CD14-positive monocyte (primary cell): ENCODE data around the gene TRPM2. TPM values are rescaled to one million over a fixed set of nuclear protein-coding genes. Genes with fewer than 3 reads are reported as not detected.
A peak's percentile ranks its signal among the peaks of the same experiment; 100 is the strongest.
"Not testable (repeated sequence)": the region's sequence is repeated elsewhere in the genome, so short reads cannot be mapped to it uniquely, and the experiment has no call there.

Source experiments
- DNase-seq, 3 donors: peaks; one replicate each; pipeline ENCODE4 v3.0.0-alpha.2; 2011 to 2022
- H2AFZ ChIP-seq: 2 replicates; pipeline ENCODE4 v1.6.0; 2012; ENCODE audit warnings: mild to moderate bottlenecking, low read depth, low read length, inconsistent platforms; ENCODE audit not compliant: insufficient read depth, poor library complexity, severe bottlenecking
- H3K27ac ChIP-seq, 2 donors: 1 replicate in 1 of 2; 2 replicates in 1 of 2; pipeline ENCODE4 v1.5.1; 2012 to 2013; ENCODE audit warnings: low read length in 2 of 2, control low read depth in 1 of 2, inconsistent platforms in 1 of 2, low read depth in 1 of 2, mild to moderate bottlenecking in 1 of 2
- H3K27me3 ChIP-seq, 2 donors: one replicate each; pipeline versions ENCODE4 v1.6.0 to v1.6.1; 2011 to 2013; ENCODE audit warnings: low read length in 2 of 2; ENCODE audit not compliant: control insufficient read depth in 2 of 2, insufficient read depth in 2 of 2
- H3K36me3 ChIP-seq, 2 donors: replicated peaks in 1 of 2; 1 replicate in 1 of 2; 2 replicates in 1 of 2; pipeline versions ENCODE4 v1.5.1 to v1.6.1; 2012 to 2013; ENCODE audit warnings: low read length in 2 of 2, control low read depth in 1 of 2, inconsistent platforms in 1 of 2, mild to moderate bottlenecking in 1 of 2; ENCODE audit not compliant: insufficient read depth in 2 of 2, control insufficient read depth in 1 of 2
- H3K4me1 ChIP-seq, 2 donors: 1 replicate in 1 of 2; 2 replicates in 1 of 2; pipeline versions ENCODE4 v1.5.1 to v1.6.1; 2012 to 2013; ENCODE audit warnings: low read length in 2 of 2, control low read depth in 1 of 2, inconsistent platforms in 1 of 2, mild to moderate bottlenecking in 1 of 2, moderate library complexity in 1 of 2; ENCODE audit not compliant: insufficient read depth in 2 of 2, control insufficient read depth in 1 of 2
- H3K4me2 ChIP-seq: replicated peaks from 2 replicates; pipeline ENCODE3; 2012; ENCODE audit warnings: low read length, moderate library complexity, mild to moderate bottlenecking; ENCODE audit not compliant: poor library complexity, severe bottlenecking; ENCODE audit errors: extremely low read depth
- H3K4me3 ChIP-seq, 3 experiments: fragments of 200-600 bp in 1 of 3; sonication (generic) in 1 of 3; replicated peaks in 1 of 3; 1 replicate in 2 of 3; 2 replicates in 1 of 3; pipeline ENCODE4 v1.5.1; 2011 to 2013; ENCODE audit warnings: low read length in 3 of 3, mild to moderate bottlenecking in 3 of 3, control low read depth in 2 of 3, low read depth in 2 of 3, inconsistent platforms in 1 of 3, moderate library complexity in 1 of 3
- H3K79me2 ChIP-seq: 2 replicates; pipeline ENCODE4 v1.6.0; 2012; ENCODE audit warnings: mild to moderate bottlenecking, control low read depth, inconsistent platforms, low read length, moderate library complexity; ENCODE audit not compliant: insufficient read depth
- H3K9ac ChIP-seq: 2 replicates; pipeline ENCODE4 v1.6.0; 2017; ENCODE audit warnings: low read length, mild to moderate bottlenecking; ENCODE audit not compliant: insufficient read depth, poor library complexity, severe bottlenecking
- H3K9me3 ChIP-seq, 2 donors: replicated peaks in 1 of 2; 1 replicate in 1 of 2; 2 replicates in 1 of 2; pipeline versions ENCODE4 v1.5.1 to v1.6.1; 2012 to 2013; ENCODE audit warnings: low read length in 2 of 2, control low read depth in 1 of 2; ENCODE audit not compliant: control insufficient read depth in 1 of 2, insufficient read depth in 1 of 2
- H4K20me1 ChIP-seq: 2 replicates; pipeline ENCODE4 v1.6.0; 2012; ENCODE audit warnings: mild to moderate bottlenecking, low read length, control low read depth, moderate library complexity; ENCODE audit not compliant: insufficient read depth
- H3K27ac Mint-ChIP-seq, 7 donors: one replicate each; pipeline ENCODE4 v1.8.0; 2020; ENCODE audit warnings: mild to moderate bottlenecking in 7 of 7, mixed read lengths in 7 of 7, moderate library complexity in 6 of 7, inconsistent platforms in 2 of 7
- H3K27me3 Mint-ChIP-seq, 3 donors: one replicate each; pipeline ENCODE4 v1.8.0; 2021 to 2022; ENCODE audit warnings: low read depth in 3 of 3, mild to moderate bottlenecking in 3 of 3, mixed read lengths in 3 of 3, moderate library complexity in 3 of 3, inconsistent platforms in 1 of 3
- H3K36me3 Mint-ChIP-seq, 2 donors: one replicate each; pipeline ENCODE4 v1.8.0; 2020; ENCODE audit warnings: mixed read lengths in 2 of 2, inconsistent platforms in 1 of 2, mild to moderate bottlenecking in 1 of 2
- H3K4me1 Mint-ChIP-seq: one replicate; pipeline ENCODE4 v1.8.0; 2020; ENCODE audit warnings: mild to moderate bottlenecking, mixed read lengths
- H3K4me3 Mint-ChIP-seq, 2 donors: one replicate each; pipeline ENCODE4 v1.8.0; 2020; ENCODE audit warnings: mild to moderate bottlenecking in 2 of 2, mixed read lengths in 2 of 2, moderate library complexity in 1 of 2
- H3K9me3 Mint-ChIP-seq, 7 donors: one replicate each; pipeline ENCODE4 v1.8.0; 2020 to 2022; ENCODE audit warnings: mixed read lengths in 7 of 7, mild to moderate bottlenecking in 6 of 7, moderate library complexity in 6 of 7, inconsistent platforms in 2 of 7
- WGBS: methylation state at CpG from one replicate; pipeline ENCODE4 v1.1.5; 2013; ENCODE audit warnings: missing lambda C conversion rate; ENCODE audit not compliant: insufficient coverage; 5-methylcytosine and 5-hydroxymethylcytosine counted together
- intact Hi-C, 2 donors: fragments of 100-400 bp; cut with micrococcal nuclease; formaldehyde crosslinking; loops; one replicate each; pipeline versions ENCODE4 v1.15.0 to v1.15.1; 2023
- polyA plus RNA-seq, 3 donors: library from polyadenylated mRNA; depleted of rRNA in 1 of 3; unstranded in 2 of 3; stranded (reverse) in 1 of 3; fragments of 300-500 nt in 2 of 3; fragments of >200 nt in 1 of 3; fragmentation: Illumina TruSeq in 2 of 3; gene quantifications; 1 replicate in 2 of 3; 2 replicates in 1 of 3; pipeline ENCODE4 v1.2.3, GENCODE V29; 2012 to 2021
- TF ChIP-seq, protein P1 (sequence below): fragments of 200-600 bp; IDR thresholded peaks from one replicate; pipeline ENCODE4 v1.8.0; 2022; ENCODE audit warnings: antibody characterized with exemption, mild to moderate bottlenecking

Gene TRPM2
- polyA plus RNA-seq, 3 donors, result 7.6 to 21.6 (median 12.2) TPM

DNA sequence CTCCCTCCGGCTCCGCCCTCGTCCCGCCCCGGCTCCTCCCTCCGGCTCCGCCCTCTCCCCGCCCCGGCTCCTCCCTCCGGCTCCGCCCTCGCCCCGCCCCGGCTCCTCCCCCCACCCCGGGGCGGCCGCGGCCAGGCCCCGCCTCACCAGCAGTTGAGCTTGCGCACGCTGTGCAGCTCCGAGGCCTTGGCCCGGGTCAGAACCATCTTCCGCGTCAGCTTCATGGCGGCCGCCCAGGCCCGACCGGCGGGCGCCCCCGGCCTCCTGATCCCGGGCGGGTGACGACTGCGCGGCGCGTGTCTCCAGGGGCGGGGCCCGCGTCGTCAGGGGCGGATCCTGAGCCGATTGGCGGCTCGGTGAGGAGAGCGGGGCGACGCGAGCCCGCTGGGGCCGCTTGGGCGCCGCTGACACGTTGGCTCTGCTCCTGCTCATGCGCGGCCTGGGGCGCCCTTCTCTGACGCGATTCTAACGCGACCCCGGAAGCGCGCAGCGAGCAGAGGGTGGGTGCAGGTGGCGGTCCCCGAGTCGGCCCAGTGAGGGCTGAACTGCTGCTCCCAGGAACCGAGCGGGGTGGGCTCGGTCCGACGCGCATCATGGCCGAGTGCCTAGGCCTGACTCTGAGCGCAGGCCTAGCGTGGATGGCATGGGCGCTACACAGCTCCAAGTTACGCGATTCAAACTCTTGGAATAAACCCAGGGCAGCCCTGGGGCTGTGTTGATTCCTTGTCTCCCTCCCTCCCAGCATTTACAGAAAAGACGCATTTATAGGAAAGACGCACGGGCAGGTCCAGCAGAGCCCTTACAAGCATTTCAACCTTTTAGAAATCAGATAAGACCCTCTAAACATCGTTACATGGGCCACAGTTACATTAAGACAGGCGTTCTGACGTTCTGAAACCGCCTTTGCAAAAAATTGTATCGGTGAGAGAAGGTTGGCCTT, 14.2 kb upstream of the TRPM2 start, which contains the start of gene CFAP410:
TSS of gene CFAP410 (minus strand) at position 420 of the 940 bp plus-strand sequence. CDS start at position 224, 196 bp downstream.
- H3K4me3 Mint-ChIP-seq, result peak within 1 kb of the TSS; percentile 82 to 94
- WGBS, result under 1% methylated on average over 70 of the region's 90 CpGs
- TF ChIP-seq, protein P1, sequence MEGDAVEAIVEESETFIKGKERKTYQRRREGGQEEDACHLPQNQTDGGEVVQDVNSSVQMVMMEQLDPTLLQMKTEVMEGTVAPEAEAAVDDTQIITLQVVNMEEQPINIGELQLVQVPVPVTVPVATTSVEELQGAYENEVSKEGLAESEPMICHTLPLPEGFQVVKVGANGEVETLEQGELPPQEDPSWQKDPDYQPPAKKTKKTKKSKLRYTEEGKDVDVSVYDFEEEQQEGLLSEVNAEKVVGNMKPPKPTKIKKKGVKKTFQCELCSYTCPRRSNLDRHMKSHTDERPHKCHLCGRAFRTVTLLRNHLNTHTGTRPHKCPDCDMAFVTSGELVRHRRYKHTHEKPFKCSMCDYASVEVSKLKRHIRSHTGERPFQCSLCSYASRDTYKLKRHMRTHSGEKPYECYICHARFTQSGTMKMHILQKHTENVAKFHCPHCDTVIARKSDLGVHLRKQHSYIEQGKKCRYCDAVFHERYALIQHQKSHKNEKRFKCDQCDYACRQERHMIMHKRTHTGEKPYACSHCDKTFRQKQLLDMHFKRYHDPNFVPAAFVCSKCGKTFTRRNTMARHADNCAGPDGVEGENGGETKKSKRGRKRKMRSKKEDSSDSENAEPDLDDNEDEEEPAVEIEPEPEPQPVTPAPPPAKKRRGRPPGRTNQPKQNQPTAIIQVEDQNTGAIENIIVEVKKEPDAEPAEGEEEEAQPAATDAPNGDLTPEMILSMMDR, result no peak

DNA sequence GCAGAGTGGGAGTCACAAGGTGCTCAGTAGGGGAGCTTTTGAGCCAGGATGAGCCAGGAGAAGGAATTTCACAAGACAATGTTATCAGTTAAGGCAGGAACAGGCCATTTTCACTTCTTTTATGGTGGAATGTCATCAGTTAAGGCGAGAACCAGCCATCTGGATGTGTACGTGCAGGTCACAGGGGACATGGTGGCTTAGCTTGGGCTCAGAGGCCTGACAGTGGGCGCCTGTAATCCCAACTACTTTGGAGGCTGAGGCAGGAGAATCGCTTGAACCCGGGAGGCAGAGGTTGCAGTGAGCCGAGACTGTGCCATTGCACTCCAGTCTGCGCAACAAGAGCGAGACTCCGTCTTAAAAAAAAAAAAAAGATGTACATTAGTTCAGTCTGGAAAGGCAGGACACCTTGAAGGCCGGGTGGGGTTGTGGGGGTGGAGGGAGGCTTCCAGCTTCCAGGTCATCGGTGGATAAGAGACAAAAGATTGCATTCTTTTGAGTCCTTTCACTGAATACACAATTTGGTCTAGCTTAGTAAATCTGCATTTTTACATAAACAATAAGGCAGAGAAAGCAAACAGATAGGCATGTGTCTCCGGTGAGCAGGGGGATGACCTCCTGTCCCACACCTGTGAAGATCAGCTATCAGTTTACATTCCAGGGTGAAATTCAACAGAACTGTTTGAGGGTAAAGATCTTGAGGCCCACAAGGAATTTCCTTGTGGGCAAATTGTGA, 11.5 kb upstream of the TRPM2 start:
- not testable (repeated sequence) for H3K9me3 Mint-ChIP-seq, H4K20me1 ChIP-seq, H3K9ac ChIP-seq, H3K27ac Mint-ChIP-seq, H3K4me3 ChIP-seq, H3K9me3 ChIP-seq, H3K79me2 ChIP-seq, H3K36me3 ChIP-seq, H2AFZ ChIP-seq, DNase-seq, H3K4me3 Mint-ChIP-seq, H3K4me2 ChIP-seq, H3K36me3 Mint-ChIP-seq, H3K27ac ChIP-seq
- WGBS, result 98% methylated on average over 6 of the region's 12 CpGs
- peaks cover 23% of the 10 kb centered on the region for H3K4me1 Mint-ChIP-seq
- intact Hi-C loops, result loop anchor here (2.0 kb wide), 2 partner anchors 13 to 19 kb away; no protein-coding TSS in a partner anchor
- Histone ChIP-seq H3K4me1 (peaks cover 10 to 18% of the 10 kb centered on the region in 2 donors), H3K27me3 (peaks cover 0 to 11% of the 10 kb centered on the region in 2 donors)
- H3K27me3 Mint-ChIP-seq, result peaks cover 16 to 27% (median 22%) of the 10 kb centered on the region in 3 donors

More for the DNA sequence above, 14.2 kb upstream of the TRPM2 start, which contains the start of gene CFAP410:
- Mint-ChIP-seq H3K4me1 (peaks cover 15% of the 10 kb centered on the region), H3K27me3 (peaks cover 4 to 10% (median 5%) of the 10 kb centered on the region in 3 donors), H3K9me3 (peaks cover 0 to 1% (median 0%) of the 10 kb centered on the region in 7 donors), H3K36me3 (peaks cover 12 to 13% of the 10 kb centered on the region in 2 donors), H3K27ac (peak within 1 kb of the TSS; percentile 95 to 99 (median 96))
- H3K36me3 ChIP-seq, result peaks cover 0 to 14% of the 10 kb centered on the region in 2 donors
- no peaks in the 10 kb centered on the region for H3K9me3 ChIP-seq
- peak within 1 kb of the TSS; percentile 86 for H2AFZ ChIP-seq
- H3K27ac ChIP-seq, result peak within 1 kb of the TSS; percentile 86 to 97
- peaks cover 4% of the 10 kb centered on the region for H4K20me1 ChIP-seq
- peak within 1 kb of the TSS; percentile 88 for H3K4me2 ChIP-seq
- peak within 1 kb of the TSS; percentile 91 for H3K9ac ChIP-seq
- intact Hi-C loops, result loop anchor here (2.0 to 10.0 kb wide), 7 partner anchors 38 to 1303 kb away; partner anchors contain the start of genes SUMO3 (in 2 of the 2), LRRC3 (in 1 of the 2), PCBP3 (in 1 of the 2) and PFKL (in 1 of the 2)
- H3K79me2 ChIP-seq, result no peaks in the 10 kb centered on the region
- H3K27me3 ChIP-seq, result no peaks in the 10 kb centered on the region
- peak within 1 kb of the TSS; percentile 61 to 91 (median 65) for H3K4me3 ChIP-seq
- peaks cover 10 to 18% of the 10 kb centered on the region in 2 donors for H3K4me1 ChIP-seq
- DNase-seq, result peak; percentile 95 to 96 (median 95)

DNA sequence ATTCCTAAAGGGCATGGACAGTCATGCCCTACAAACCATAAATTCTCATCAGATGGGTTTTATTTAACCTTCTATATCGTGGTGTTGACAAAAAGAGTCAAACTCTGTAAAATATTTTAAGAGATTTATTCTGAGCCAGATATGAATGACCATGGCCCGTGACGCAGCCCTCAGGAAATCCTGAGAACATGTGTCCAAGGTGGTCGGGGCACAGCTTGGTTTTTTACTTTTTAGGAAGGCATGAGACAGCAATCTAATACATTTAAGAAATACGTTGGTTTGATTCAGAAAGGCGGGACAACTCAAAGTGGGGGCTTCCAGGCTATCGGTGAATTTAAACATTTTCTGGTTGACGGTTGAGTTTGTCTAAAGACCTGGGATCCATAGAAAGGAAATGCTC, 10.4 kb upstream of the TRPM2 start:
- not testable (repeated sequence) for H3K9me3 Mint-ChIP-seq, H3K36me3 ChIP-seq, H3K9me3 ChIP-seq, H3K27ac Mint-ChIP-seq, H3K27ac ChIP-seq, H4K20me1 ChIP-seq, H3K4me2 ChIP-seq, H3K4me3 ChIP-seq, H2AFZ ChIP-seq, DNase-seq, H3K79me2 ChIP-seq, H3K9ac ChIP-seq, H3K36me3 Mint-ChIP-seq
- intact Hi-C loops, result loop anchor here in 1 of 2 donors (2.0 kb wide), 1 partner anchor 18 kb away; no protein-coding TSS in a partner anchor
- Histone ChIP-seq H3K4me1 (peaks cover 10 to 17% of the 10 kb centered on the region in 2 donors), H3K27me3 (peaks cover 0 to 19% of the 10 kb centered on the region in 2 donors)
- H3K4me3 Mint-ChIP-seq, result peak overlapping the region in 1 of 2 donors; percentile 49
- H3K27me3 Mint-ChIP-seq, result peaks cover 22 to 32% (median 29%) of the 10 kb centered on the region in 3 donors
- WGBS, result 88% methylated on average over 4 of the region's 8 CpGs
- H3K4me1 Mint-ChIP-seq, result peaks cover 23% of the 10 kb centered on the region
